Gastroesophageal sphincter (tissue), 4 donors: ENCODE results near the gene NOD2. TPM values are rescaled to one million over a fixed set of nuclear protein-coding genes. Genes with fewer than 3 reads are reported as not detected.

Source experiments
- ATAC-seq: fragments of 150-250 bp; one replicate; pipeline ENCODE4 v1.9.1; 2016; ENCODE audit warnings: mild to moderate bottlenecking, moderate library complexity
- H3K27ac ChIP-seq, 4 donors: fragments of 200-600 bp; sonication (generic) in 3 of 4; 1 replicate in 3 of 4; 2 replicates in 1 of 4; pipeline ENCODE4 v1.5.1; 2016 to 2019
- H3K27me3 ChIP-seq: fragments of 200-600 bp; sonication (generic); one replicate; pipeline ENCODE4 v1.5.1; 2019
- H3K36me3 ChIP-seq, 2 donors: fragments of 200-600 bp; sonication (generic); one replicate each; pipeline ENCODE4 v1.5.1; 2019; ENCODE audit warnings: control low read depth in 1 of 2
- H3K4me1 ChIP-seq, 3 donors: fragments of 200-600 bp; sonication (generic); 1 replicate in 2 of 3; 2 replicates in 1 of 3; pipeline ENCODE4 v1.5.1; 2016 to 2019; ENCODE audit warnings: control low read depth in 2 of 3
- H3K4me3 ChIP-seq, 2 donors: fragments of 200-600 bp; sonication (generic); one replicate each; pipeline ENCODE4 v1.5.1; 2019; ENCODE audit warnings: mild to moderate bottlenecking in 1 of 2, moderate library complexity in 1 of 2
- H3K9me3 ChIP-seq, 3 donors: fragments of 200-600 bp; sonication (generic); one replicate each; pipeline ENCODE4 v1.5.1; 2017 to 2019; ENCODE audit warnings: control low read depth in 2 of 3
- CTCF ChIP-seq, 4 experiments: fragments of 200-600 bp in 2 of 4; fragments of 450-650 bp in 2 of 4; sonication (generic) in 1 of 4; IDR thresholded peaks; one replicate each; pipeline ENCODE4 v1.5.1; 2017 to 2019; ENCODE audit warnings: antibody characterized with exemption in 4 of 4, mild to moderate bottlenecking in 2 of 4, moderate library complexity in 2 of 4
- EP300 ChIP-seq: sonication (generic); formaldehyde crosslinking; IDR thresholded peaks from one replicate; pipeline ENCODE4 v1.6.1; 2017; ENCODE audit warnings: antibody characterized with exemption, mild to moderate bottlenecking
- POLR2A ChIP-seq, 2 donors: fragments of 450-650 bp; IDR thresholded peaks; one replicate each; pipeline ENCODE4 v1.6.1; 2017; ENCODE audit warnings: antibody characterized with exemption in 2 of 2, mild to moderate bottlenecking in 2 of 2, moderate library complexity in 1 of 2
- POLR2AphosphoS5 ChIP-seq: sonication (generic); formaldehyde crosslinking; IDR thresholded peaks from one replicate; pipeline ENCODE4 v1.6.1; 2017; ENCODE audit warnings: antibody characterized with exemption
- WGBS, 2 donors: methylation state at CpG; one replicate each; pipeline ENCODE4 v1.1.5; 2018; ENCODE audit warnings: low coverage in 1 of 2; 5-methylcytosine and 5-hydroxymethylcytosine counted together
- total RNA-seq, 4 donors: library from RNA; depleted of rRNA; stranded (reverse); fragments of >200 nt; gene quantifications; one replicate each; pipeline ENCODE4 v1.1.0, GENCODE V29; 2016

Gene NOD2
- total RNA-seq, 4 donors from 2014 or later: 0.82 to 5.9 (median 3.5) TPM

- Histone ChIP-seq H3K36me3 (peaks cover 0 to 27% of the 10 kb centered on the region in 2 donors), H3K27me3 (no peaks in the 10 kb centered on the region), H3K4me3 (no peak overlapping the region), H3K4me1 (peaks cover 0 to 17% (median 0%) of the 10 kb centered on the region in 3 donors), H3K27ac (no peak overlapping the region), H3K9me3 (peaks cover 0 to 10% (median 0%) of the 10 kb centered on the region in 3 donors)
- ATAC-seq: no peak
- WGBS, 2 donors: 91 to 97% methylated on average over 2 of the region's 2 CpGs
- TF ChIP-seq EP300: no peak
- no peak for TF ChIP-seq POLR2AphosphoS5
- no peak for TF ChIP-seq POLR2A (IDR thresholded peaks at IDR 0.05)
- TF ChIP-seq CTCF (IDR thresholded peaks at IDR 0.05): no peak
Measured at GRCh38 chr16:50767197-50767596, 73.8 kb downstream of the NOD2 start.

GRCh38 chr16:50771366-50771765 is 78.0 kb downstream of the NOD2 start:
- no peaks in the 10 kb centered on the region for H3K4me1 ChIP-seq
- TF ChIP-seq CTCF (IDR thresholded peaks at IDR 0.05) (no peak), POLR2AphosphoS5 (no peak), EP300 (no peak), POLR2A (IDR thresholded peaks at IDR 0.05) (no peak)
- peaks cover 0 to 2% (median 0%) of the 10 kb centered on the region in 3 donors for H3K9me3 ChIP-seq
- H3K27ac ChIP-seq: no peak overlapping the region
- H3K36me3 ChIP-seq: peaks cover 0 to 15% of the 10 kb centered on the region in 2 donors
- no peak overlapping the region for H3K4me3 ChIP-seq
- ATAC-seq: no peak
- no peaks in the 10 kb centered on the region for H3K27me3 ChIP-seq
- WGBS, 2 donors: 86 to 91% methylated on average over 3 of the region's 3 CpGs

- Histone ChIP-seq H3K4me3 (no peak overlapping the region), H3K36me3 (peaks cover 0 to 21% of the 10 kb centered on the region in 2 donors), H3K27ac (no peak overlapping the region), H3K9me3 (no peaks in the 10 kb centered on the region), H3K27me3 (no peaks in the 10 kb centered on the region), H3K4me1 (no peaks in the 10 kb centered on the region)
- 80 to 98% methylated on average over 5 of the region's 5 CpGs for WGBS, 2 donors
- TF ChIP-seq POLR2AphosphoS5: no peak
- no peak for TF ChIP-seq EP300
- no peak for TF ChIP-seq POLR2A (IDR thresholded peaks at IDR 0.05)
- no peak for TF ChIP-seq CTCF (IDR thresholded peaks at IDR 0.05)
- no peak for ATAC-seq
Measured at GRCh38 chr16:50774405-50774804, 81.0 kb downstream of the NOD2 start.

GRCh38 chr16:50774960-50775359 is 81.6 kb downstream of the NOD2 start:
- Histone ChIP-seq H3K36me3 (peaks cover 0 to 21% of the 10 kb centered on the region in 2 donors), H3K27ac (no peak overlapping the region), H3K27me3 (no peaks in the 10 kb centered on the region), H3K4me3 (no peak overlapping the region), H3K9me3 (no peaks in the 10 kb centered on the region), H3K4me1 (no peaks in the 10 kb centered on the region)
- WGBS, 2 donors: 83 to 90% methylated on average over 3 of the region's 3 CpGs
- TF ChIP-seq EP300 (no peak), POLR2A (IDR thresholded peaks at IDR 0.05) (no peak), CTCF (IDR thresholded peaks at IDR 0.05) (no peak), POLR2AphosphoS5 (no peak)
- no peak for ATAC-seq

- TF ChIP-seq CTCF (IDR thresholded peaks at IDR 0.05): no peak
- TF ChIP-seq POLR2A (IDR thresholded peaks at IDR 0.05): no peak
- no peak for TF ChIP-seq POLR2AphosphoS5
- TF ChIP-seq EP300: no peak
- H3K4me3 ChIP-seq: no peak overlapping the region
- ATAC-seq: no peak
Measured at GRCh38 chr16:50776037-50776436, 82.6 kb downstream of the NOD2 start.

More at GRCh38 chr16:50776037-50776436, 82.6 kb downstream of the NOD2 start:
- Histone ChIP-seq H3K27me3 (no peaks in the 10 kb centered on the region), H3K9me3 (no peaks in the 10 kb centered on the region), H3K4me1 (no peaks in the 10 kb centered on the region), H3K27ac (no peak overlapping the region), H3K36me3 (peaks cover 0 to 32% of the 10 kb centered on the region in 2 donors)
- WGBS, 2 donors: 100% methylated on average over 1 of the region's 1 CpG; no CpG with 5 or more reads in 1 of the 2 donors
